GM18499 (cell line): Measurements from ENCODE around the gene NQO1.
A peak's percentile ranks its signal among the peaks of the same experiment; 100 is the strongest.
"Not testable (repeated sequence)": the region's sequence is repeated elsewhere in the genome, so short reads cannot be mapped to it uniquely, and the experiment has no call there.

Source experiments
- ATAC-seq: cut with Tn5 transposase; IDR thresholded peaks from one replicate; pipeline ENCODE4 v1.9.1; 2021; ENCODE audit warnings: moderate number of reproducible peaks; ENCODE audit not compliant: insufficient read depth, unreplicated experiment

Gene NQO1

DNA sequence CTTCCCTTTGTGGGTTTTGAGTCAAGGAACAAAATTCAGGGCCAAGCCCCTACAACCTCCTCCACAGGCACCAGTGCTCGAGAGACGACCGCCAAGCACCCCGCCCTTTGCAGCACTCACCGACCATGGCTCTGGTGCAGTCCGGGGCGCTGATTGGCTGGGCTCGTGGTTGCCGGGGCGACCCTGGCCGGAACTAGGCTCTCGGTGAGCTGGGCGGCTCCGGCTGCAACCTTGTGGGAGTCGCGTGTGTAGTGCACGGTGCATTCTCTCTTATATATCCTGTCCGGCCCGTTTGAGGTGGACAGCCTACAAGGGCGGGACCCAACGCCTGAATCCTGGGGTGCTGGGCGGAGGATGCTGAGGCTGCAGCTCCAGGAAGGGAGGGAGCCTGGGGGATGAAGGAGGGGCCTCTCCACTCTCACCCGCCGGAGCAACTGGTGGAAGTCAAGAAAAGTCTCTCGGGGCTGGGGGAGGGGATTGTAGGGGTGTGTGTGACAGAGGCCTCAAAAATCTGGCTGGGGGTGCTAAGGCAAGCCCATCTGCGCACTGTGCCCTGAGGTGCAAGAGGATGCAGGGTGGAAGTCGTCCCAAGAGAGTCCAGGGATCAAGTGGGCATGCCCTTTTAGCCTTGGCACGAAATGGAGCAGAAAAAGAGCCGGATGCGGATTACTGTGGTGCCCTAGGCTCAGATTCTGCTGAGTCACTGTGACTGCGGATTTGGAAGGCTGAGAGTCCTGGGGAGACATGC lies at the start of gene NQO1:
NQO1 (minus strand) TSS at position 248 of the 748 bp plus-strand sequence; CDS start at position 127, 121 bp downstream.
- peak; percentile 65 for ATAC-seq

- no peak for ATAC-seq
Measured at GRCh38 chr16:69775563-69775962, 49.2 kb upstream of the NQO1 start.

- ATAC-seq = no peak
Measured at GRCh38 chr16:69773260-69773947, 47.0 kb upstream of the NQO1 start.

- ATAC-seq = no peak
Measured at GRCh38 chr16:69771651-69771967, 45.2 kb upstream of the NQO1 start.

GRCh38 chr16:69769404-69769803 lies 43.0 kb upstream of the NQO1 start:
- no peak for ATAC-seq

- ATAC-seq = no peak
Measured at GRCh38 chr16:69768666-69769065, 42.3 kb upstream of the NQO1 start.

DNA sequence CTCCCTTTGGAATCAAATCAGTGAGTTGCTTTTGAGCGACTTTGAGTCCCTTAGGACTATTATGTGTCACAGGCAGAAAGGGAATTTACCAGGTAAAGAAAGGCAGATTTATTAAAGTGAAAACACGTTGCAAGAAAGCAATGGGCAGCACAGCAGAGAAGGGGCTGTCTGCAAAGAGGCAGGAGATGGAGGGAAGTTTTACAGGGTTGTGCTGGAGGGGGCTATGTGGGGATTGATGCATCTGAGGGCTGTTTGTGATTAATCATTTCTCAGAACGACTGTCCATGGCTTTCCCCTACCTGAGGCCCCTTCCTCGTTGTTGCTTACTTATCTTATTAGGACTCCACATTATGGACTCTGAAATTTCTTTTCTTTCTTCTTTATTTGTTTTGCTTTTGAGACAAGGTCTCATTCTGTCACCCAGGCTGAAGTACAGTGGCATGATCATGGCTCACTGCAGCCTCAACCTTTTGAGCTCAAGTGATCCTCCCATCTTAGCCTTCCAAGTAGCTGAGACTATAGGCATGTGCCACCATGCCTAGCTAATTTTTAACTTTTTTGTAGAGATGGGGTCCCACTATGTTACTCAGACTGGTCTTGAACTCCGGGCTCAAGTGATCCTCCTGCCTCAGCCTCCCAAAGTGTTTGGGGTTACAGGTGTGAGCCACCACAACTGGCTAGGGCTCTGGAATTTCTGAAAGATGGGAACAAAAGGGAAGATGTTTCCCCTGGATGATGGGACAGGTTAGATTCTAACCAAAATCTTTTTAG lies 41.3 kb upstream of the NQO1 start:
- no peak for ATAC-seq

DNA sequence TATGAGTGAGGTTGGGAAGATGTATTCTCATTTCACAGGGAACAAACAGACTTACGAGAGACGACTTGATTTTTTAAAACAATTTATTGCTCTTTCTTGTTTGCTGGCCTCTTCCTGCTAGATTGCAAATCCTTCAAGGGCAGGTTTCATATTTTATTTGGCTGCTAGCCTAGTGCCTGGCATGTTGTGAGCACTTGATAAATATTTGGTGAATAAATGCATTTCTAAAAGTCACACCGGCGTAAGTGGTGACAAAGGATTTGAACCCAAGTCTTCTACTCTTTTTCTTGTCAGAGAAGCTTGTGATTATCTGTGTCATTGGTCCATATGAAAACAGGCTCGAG lies 37.2 kb upstream of the NQO1 start:
- no peak for ATAC-seq

GRCh38 chr16:69762814-69763598 lies 36.6 kb upstream of the NQO1 start:
- no peak for ATAC-seq

GRCh38 chr16:69761983-69762813 lies 35.8 kb upstream of the NQO1 start, which contains the start of gene WWP2:
TSS of gene WWP2 (plus strand) at chr16:69762332. CDS start at chr16:69787011, 24,679 bp downstream.
- ATAC-seq = no peak

DNA sequence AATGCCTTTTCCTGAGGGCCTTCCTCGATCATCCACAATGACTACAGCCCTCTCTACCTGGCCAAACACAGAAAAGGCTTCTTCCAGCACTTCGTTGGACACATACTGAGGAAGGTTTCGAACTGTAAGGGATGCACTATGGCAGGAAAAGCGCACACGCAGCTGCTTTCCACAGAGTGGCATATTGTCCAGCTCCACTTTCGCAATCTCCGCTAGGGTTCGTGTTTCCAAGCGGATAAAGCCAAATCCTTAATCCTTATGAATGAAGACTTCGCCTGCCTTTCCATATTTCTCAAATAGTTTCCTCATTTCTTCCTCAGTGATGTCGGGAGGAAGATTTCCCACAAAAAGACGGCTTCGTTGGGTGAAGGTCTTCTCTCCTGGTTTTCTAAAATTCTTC lies 31.0 kb upstream of the NQO1 start:
- not testable (repeated sequence) for ATAC-seq

GRCh38 chr16:69756705-69757104 lies 30.3 kb upstream of the NQO1 start:
- no peak for ATAC-seq

GRCh38 chr16:69754469-69755310 lies 28.3 kb upstream of the NQO1 start, which contains the start of gene NOB1:
TSS of gene NOB1 (minus strand) at chr16:69754926. CDS start at chr16:69754910, 16 bp downstream.
- ATAC-seq = peak; percentile 76

- no peak for ATAC-seq
Measured at GRCh38 chr16:69754143-69754468, 27.7 kb upstream of the NQO1 start.

DNA sequence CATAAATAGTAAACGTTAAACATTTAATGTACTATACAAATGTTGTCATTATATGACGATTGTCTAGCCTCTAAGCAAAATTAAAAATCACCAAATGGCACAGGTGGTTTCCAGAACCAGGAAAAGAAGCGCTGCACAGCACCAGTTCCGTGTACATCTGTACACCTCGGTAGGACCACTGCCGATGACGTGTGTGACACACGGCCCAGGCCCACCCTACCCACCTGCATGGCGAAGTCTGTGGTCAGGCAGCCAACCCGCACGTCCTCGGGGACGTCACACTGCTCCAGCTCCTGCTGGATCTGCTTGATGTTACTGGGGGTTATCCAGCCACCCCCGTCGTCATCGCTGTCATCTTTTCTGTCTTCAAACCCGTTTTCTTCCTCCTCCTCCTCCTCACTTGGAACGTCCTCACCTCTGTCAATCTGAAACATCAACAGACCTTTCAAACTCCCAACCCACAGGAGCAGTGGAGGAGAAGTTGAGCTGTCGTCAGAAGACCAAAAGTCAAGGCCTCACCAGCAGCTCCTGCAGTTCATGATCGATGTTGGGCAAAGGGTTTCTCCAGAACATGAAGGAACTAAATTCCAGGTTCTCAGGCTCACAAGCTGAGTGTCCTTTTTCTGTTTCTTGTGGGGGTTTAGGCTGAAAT lies 22.5 kb upstream of the NQO1 start:
- ATAC-seq = no peak

- ATAC-seq = no peak
Measured at GRCh38 chr16:69747115-69747514, 20.8 kb upstream of the NQO1 start.

GRCh38 chr16:69745959-69746358 lies 19.6 kb upstream of the NQO1 start:
- no peak for ATAC-seq

DNA sequence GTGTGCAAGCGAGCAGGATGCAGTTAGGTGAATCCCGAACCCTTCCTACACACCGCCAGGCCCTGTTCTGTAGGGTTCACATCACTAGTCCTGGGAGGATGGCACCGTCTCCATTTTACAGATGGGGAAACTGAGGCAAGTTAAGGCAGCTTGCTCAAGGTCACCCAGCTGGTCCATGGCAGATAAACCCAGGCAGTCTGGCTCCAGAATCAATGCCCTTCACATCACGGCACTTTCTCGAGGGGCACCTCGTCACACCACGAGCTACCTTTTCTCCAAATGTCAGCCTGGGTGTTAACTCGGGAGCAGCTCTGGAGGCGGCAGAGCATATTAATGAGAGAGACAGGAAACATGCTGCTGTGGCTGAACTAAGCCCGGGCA lies 18.9 kb upstream of the NQO1 start:
- ATAC-seq = no peak
